SU-DHL-6 (cell line): ENCODE data around the gene ABCG8.

Experiments used
- H2AFZ ChIP-seq: fragments of 200-600 bp; sonication (generic); 2 replicates; pipeline ENCODE4 v1.6.1; 2014; ENCODE audit warnings: low read depth, mild to moderate bottlenecking, moderate library complexity, mixed read lengths, antibody characterized with exemption, low read length; ENCODE audit not compliant: severe bottlenecking
- H3F3A ChIP-seq: fragments of 200-600 bp; shearing (Covaris generic); 2 replicates; pipeline ENCODE4 v1.6.0; 2016; ENCODE audit warnings: antibody characterized with exemption, mild to moderate bottlenecking; ENCODE audit not compliant: insufficient read depth
- H3K27ac ChIP-seq: fragments of 200-600 bp; sonication (generic); 2 replicates; pipeline ENCODE4 v1.5.1; 2016; ENCODE audit warnings: low read depth, mild to moderate bottlenecking, low read length, moderate library complexity, mixed read lengths
- H3K27me3 ChIP-seq: fragments of 200-600 bp; sonication (generic), shearing (Covaris generic); 2 replicates; pipeline ENCODE4 v1.6.0; 2014; ENCODE audit warnings: mild to moderate bottlenecking, low read length
- H3K36me3 ChIP-seq: fragments of 200-600 bp; sonication (generic); 2 replicates; pipeline ENCODE4 v1.6.1; 2014; ENCODE audit warnings: mild to moderate bottlenecking, low read length, mixed read lengths
- H3K4me2 ChIP-seq: fragments of 300-600, 200-600 bp; shearing (Covaris generic), sonication (generic); 2 replicates; pipeline ENCODE4 v1.6.0; 2014; ENCODE audit warnings: low read length, low read depth, mild to moderate bottlenecking; ENCODE audit not compliant: poor library complexity, severe bottlenecking
- H3K4me3 ChIP-seq: fragments of 200-600 bp; sonication (generic); 2 replicates; pipeline ENCODE4 v1.5.1; 2014; ENCODE audit warnings: antibody characterized with exemption, low read length, mild to moderate bottlenecking, mixed read lengths; ENCODE audit not compliant: insufficient read depth, poor library complexity, severe bottlenecking
- H3K79me2 ChIP-seq: fragments of 200-600 bp; sonication (generic); 2 replicates; pipeline ENCODE4 v1.6.1; 2014; ENCODE audit warnings: mild to moderate bottlenecking, low read length, moderate library complexity; ENCODE audit not compliant: insufficient read depth
- H3K9ac ChIP-seq: fragments of 200-600 bp; sonication (generic); 2 replicates; pipeline ENCODE4 v1.7.0; 2014; ENCODE audit warnings: mild to moderate bottlenecking, low read length
- H3K9me2 ChIP-seq: fragments of 200-600 bp; sonication (generic); replicated peaks from 2 replicates; pipeline ENCODE4 v1.6.1; 2014; ENCODE audit warnings: low read length; ENCODE audit not compliant: insufficient read depth
- H3K9me3 ChIP-seq: fragments of 200-600 bp; sonication (generic); 2 replicates; pipeline ENCODE4 v1.6.1; 2014; ENCODE audit warnings: low read length, mixed read lengths; ENCODE audit not compliant: insufficient read depth
- H4K20me1 ChIP-seq: fragments of 200-600 bp; sonication (generic); 2 replicates; pipeline ENCODE4 v1.6.1; 2014; ENCODE audit warnings: low read depth, mild to moderate bottlenecking, antibody characterized with exemption, low read length, moderate library complexity, mixed read lengths
- EZH2phosphoT487 ChIP-seq: fragments of 200-600 bp; sonication (generic), shearing (Covaris generic); conservative IDR thresholded peaks from 2 replicates; pipeline ENCODE4 v1.6.1; 2018; ENCODE audit warnings: mild to moderate bottlenecking, antibody characterized with exemption, low read length, moderate library complexity, mixed read lengths
- TF ChIP-seq, protein P1 (sequence below): fragments of 200-600 bp; sonication (generic); IDR thresholded peaks from one replicate; pipeline ENCODE4 v1.5.1; 2017; ENCODE audit warnings: antibody characterized with exemption, mild to moderate bottlenecking, low read length, moderate library complexity; ENCODE audit not compliant: insufficient read depth, poor library complexity, severe bottlenecking

ABCG8 gene

DNA sequence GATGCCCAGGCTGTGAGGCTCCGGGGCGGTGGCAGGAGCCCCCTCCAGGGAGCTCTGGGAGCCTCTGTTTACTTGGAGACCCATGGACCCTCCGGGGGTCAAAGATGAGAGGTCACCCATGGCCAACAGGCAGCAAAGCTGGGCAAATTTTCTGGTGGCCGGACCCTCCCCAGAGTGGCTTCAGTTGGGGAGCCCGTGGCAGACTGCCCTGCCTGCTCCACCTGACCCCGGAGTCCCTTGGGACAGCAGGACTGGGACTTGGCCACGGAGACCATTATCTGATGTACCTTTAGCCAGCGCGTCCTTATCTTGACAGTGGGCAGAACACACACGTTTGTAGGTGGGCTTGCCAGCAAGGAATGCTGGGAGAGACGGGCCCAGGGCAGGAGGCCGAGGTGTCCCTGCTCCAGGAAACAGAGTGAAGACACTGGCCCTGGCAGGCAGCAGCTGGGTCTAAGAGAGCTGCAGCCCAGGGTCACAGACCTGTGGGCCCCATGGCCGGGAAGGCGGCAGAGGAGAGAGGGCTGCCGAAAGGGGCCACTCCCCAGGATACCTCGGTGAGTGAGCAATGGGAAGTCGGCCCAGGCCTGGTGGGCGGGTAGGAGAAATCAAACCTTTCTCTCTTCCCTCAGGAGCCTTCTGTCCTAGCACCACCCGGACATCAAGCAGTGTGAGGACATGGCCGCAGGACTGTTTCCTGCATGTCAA, at the start of gene ABCG8, which contains the start of gene ABCG5:
Gene ABCG8, plus strand, starts transcription at position 412 of the 708 bp plus-strand sequence. Its CDS starts 83 bp downstream, at position 495.
Gene ABCG5, minus strand, starts transcription at position 280 of the 708 bp plus-strand sequence. Its CDS starts 160 bp downstream, at position 120.
- no peaks in the 10 kb centered on the region for H3K36me3 ChIP-seq
- H3K4me2 ChIP-seq = no peak within 1 kb of the TSS

DNA sequence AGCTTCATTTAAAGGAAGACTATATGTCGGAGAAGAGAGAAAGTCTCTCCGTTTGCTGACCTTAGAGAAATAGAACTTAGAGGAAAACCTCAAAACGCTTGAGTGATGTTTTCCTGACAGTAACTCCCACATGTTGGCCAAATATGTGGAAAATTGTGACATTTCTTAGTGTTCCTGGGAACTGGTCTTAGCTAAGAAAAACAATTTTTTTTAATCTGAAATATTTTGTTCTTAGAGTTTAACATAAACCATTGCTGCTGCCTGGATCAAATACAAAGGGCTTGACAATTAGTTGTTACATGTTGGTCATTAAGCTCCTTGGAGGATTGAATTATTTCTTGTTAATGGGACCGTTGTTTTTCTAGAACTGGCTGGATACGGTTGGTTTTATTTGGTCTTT, 48.6 kb upstream of the ABCG8 start:
- Histone ChIP-seq H3F3A (no peaks in the 10 kb centered on the region), H3K4me3 (no peak overlapping the region), H4K20me1 (no peaks in the 10 kb centered on the region), H3K36me3 (no peaks in the 10 kb centered on the region), H3K9me3 (no peaks in the 10 kb centered on the region), H3K27ac (no peak overlapping the region), H3K9me2 (no peaks in the 10 kb centered on the region), H3K9ac (no peak overlapping the region), H3K27me3 (no peaks in the 10 kb centered on the region), H3K4me2 (no peak overlapping the region), H2AFZ (no peak overlapping the region), H3K79me2 (no peaks in the 10 kb centered on the region)
- TF ChIP-seq, protein P1, sequence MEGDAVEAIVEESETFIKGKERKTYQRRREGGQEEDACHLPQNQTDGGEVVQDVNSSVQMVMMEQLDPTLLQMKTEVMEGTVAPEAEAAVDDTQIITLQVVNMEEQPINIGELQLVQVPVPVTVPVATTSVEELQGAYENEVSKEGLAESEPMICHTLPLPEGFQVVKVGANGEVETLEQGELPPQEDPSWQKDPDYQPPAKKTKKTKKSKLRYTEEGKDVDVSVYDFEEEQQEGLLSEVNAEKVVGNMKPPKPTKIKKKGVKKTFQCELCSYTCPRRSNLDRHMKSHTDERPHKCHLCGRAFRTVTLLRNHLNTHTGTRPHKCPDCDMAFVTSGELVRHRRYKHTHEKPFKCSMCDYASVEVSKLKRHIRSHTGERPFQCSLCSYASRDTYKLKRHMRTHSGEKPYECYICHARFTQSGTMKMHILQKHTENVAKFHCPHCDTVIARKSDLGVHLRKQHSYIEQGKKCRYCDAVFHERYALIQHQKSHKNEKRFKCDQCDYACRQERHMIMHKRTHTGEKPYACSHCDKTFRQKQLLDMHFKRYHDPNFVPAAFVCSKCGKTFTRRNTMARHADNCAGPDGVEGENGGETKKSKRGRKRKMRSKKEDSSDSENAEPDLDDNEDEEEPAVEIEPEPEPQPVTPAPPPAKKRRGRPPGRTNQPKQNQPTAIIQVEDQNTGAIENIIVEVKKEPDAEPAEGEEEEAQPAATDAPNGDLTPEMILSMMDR = no peak
- TF ChIP-seq EZH2phosphoT487 = no peak

More for the DNA sequence above, at the start of gene ABCG8, which contains the start of gene ABCG5:
- Histone ChIP-seq H3F3A (no peaks in the 10 kb centered on the region), H2AFZ (no peak within 1 kb of the TSS), H3K9me3 (no peaks in the 10 kb centered on the region), H3K4me3 (no peak within 1 kb of the TSS), H3K27ac (no peak within 1 kb of the TSS), H3K9ac (no peak within 1 kb of the TSS), H3K9me2 (no peaks in the 10 kb centered on the region), H3K27me3 (no peaks in the 10 kb centered on the region), H3K79me2 (no peaks in the 10 kb centered on the region), H4K20me1 (no peaks in the 10 kb centered on the region)
- TF ChIP-seq, protein P1 = no peak
- TF ChIP-seq EZH2phosphoT487 = no peak

DNA sequence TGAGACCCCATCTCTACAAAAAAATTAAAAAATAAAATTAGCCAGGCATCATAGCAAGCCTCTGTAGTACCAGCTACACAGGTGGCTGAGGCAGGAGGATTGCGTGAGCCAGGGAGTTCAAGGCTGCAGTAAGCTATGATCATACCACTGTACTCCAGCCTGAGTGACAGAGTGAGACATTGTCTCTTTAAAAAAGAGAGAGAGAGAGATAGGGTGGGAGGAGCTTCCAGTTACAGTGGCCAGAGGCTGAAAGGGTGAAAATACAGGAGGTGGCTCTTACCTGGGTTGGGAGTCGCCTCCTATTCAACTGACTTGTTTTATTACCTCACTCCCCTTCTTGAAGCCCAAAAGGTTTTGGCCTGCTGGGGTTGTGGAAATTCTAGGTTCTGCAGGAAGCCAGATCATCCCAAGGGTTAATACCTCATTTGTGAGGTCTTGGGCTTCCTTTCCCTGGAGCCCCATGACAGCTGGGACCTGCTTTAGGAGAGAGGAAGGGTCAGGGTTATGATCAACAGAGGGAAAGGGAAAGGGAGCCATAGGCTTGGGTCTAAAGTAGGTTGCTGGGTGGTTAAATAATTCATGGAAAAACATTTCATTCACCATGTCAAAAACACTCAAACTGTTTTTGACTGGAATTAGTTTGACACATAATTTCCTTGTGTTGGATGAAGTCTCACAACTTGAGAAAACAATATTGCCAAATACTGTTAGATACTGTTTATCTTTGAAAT, 47.6 kb upstream of the ABCG8 start:
- no peak for TF ChIP-seq EZH2phosphoT487
- TF ChIP-seq, protein P1 = no peak
- H3K4me2 ChIP-seq = no peak overlapping the region
- no peaks in the 10 kb centered on the region for H3K79me2 ChIP-seq
- no peaks in the 10 kb centered on the region for H3F3A ChIP-seq
- no peak overlapping the region for H3K4me3 ChIP-seq
- no peaks in the 10 kb centered on the region for H3K27me3 ChIP-seq
- H3K27ac ChIP-seq = no peak overlapping the region
- no peaks in the 10 kb centered on the region for H3K9me3 ChIP-seq
- no peak overlapping the region for H2AFZ ChIP-seq
- H3K36me3 ChIP-seq = no peaks in the 10 kb centered on the region
- H3K9ac ChIP-seq = no peak overlapping the region
- H3K9me2 ChIP-seq = no peaks in the 10 kb centered on the region
- H4K20me1 ChIP-seq = no peaks in the 10 kb centered on the region
